PC-9 (cell line): ENCODE results near the gene UBA5. TPM values are rescaled to one million over a fixed set of nuclear protein-coding genes. Genes with fewer than 3 reads are reported as not detected.

Experiments used
- BruUV-seq: library from RNA; stranded (reverse); fragments of 400-500 nt; replicated peaks from 2 replicates; lab custom pipeline; 2021; lab: Mats Ljungman, UMichigan
- CTCF ChIA-PET: fragments of 300-600 bp; sonication (Branson Sonifier 250); formaldehyde crosslinking; loops from one replicate; lab custom pipeline; 2022; ENCODE audit warnings: antibody characterized with exemption; lab: Charles Lee
- POLR2A ChIA-PET: fragments of 300-600 bp; sonication (Branson Sonifier 250); formaldehyde crosslinking; loops from one replicate; lab custom pipeline; 2022; ENCODE audit warnings: antibody characterized with exemption; ENCODE audit not compliant: unreplicated experiment; lab: Charles Lee
- DNase-seq, 2 experiments: peaks; one replicate each; pipeline versions ENCODE4 v3.0.0 to v3.0.0-alpha.2; 2015 to 2022; ENCODE audit warnings: mixed read lengths in 1 of 2
- H2AFZ ChIP-seq: fragments of 200-600 bp; sonication (generic); 2 replicates; pipeline ENCODE4 v1.8.1; 2017; ENCODE audit warnings: antibody characterized with exemption
- H3F3A ChIP-seq: fragments of 200-600 bp; sonication (generic); 2 replicates; pipeline ENCODE4 v1.8.1; 2017; ENCODE audit warnings: antibody characterized with exemption, mild to moderate bottlenecking, low read depth; ENCODE audit not compliant: insufficient read depth
- H3K27ac ChIP-seq: fragments of 200-600 bp; sonication (generic); 2 replicates; pipeline ENCODE4 v1.6.1; 2016; ENCODE audit warnings: mixed run types
- H3K27me3 ChIP-seq: fragments of 200-600 bp; sonication (generic); 2 replicates; pipeline ENCODE4 v1.6.1; 2016; ENCODE audit warnings: low read depth, mixed run types; ENCODE audit not compliant: insufficient read depth
- H3K36me3 ChIP-seq: fragments of 200-600 bp; sonication (generic); 2 replicates; pipeline ENCODE4 v1.6.1; 2016; ENCODE audit warnings: low read depth, mixed run types
- H3K4me1 ChIP-seq: fragments of 200-600 bp; sonication (generic); replicated peaks from 2 replicates; pipeline ENCODE4 v1.6.1; 2016; ENCODE audit warnings: mixed run types; ENCODE audit not compliant: insufficient read depth
- H3K4me2 ChIP-seq: fragments of 200-600 bp; sonication (generic); 2 replicates; pipeline ENCODE4 v1.6.1; 2017; ENCODE audit warnings: mixed run types
- H3K4me3 ChIP-seq: fragments of 200-600 bp; sonication (generic); 2 replicates; pipeline ENCODE4 v1.6.1; 2016; ENCODE audit warnings: mixed run types
- H3K79me2 ChIP-seq: fragments of 200-600 bp; sonication (generic); 2 replicates; pipeline ENCODE4 v1.6.1; 2017; ENCODE audit warnings: low read depth, mixed run types
- H3K9me2 ChIP-seq: fragments of 200-600 bp; sonication (generic); 2 replicates; pipeline ENCODE4 v1.8.1; 2017; ENCODE audit warnings: mild to moderate bottlenecking; ENCODE audit not compliant: insufficient read depth
- H3K9me3 ChIP-seq: fragments of 200-600 bp; sonication (generic); 2 replicates; pipeline ENCODE4 v1.8.1; 2016; ENCODE audit warnings: low read depth; ENCODE audit not compliant: insufficient read depth
- H4K20me1 ChIP-seq: fragments of 200-600 bp; sonication (generic); 2 replicates; pipeline ENCODE4 v1.8.1; 2017; ENCODE audit not compliant: insufficient read depth
- CTCF ChIP-seq: fragments of 200-600 bp; sonication (generic); conservative IDR thresholded peaks from 2 replicates; pipeline ENCODE4 v1.6.1; 2017; ENCODE audit warnings: mixed run types, antibody characterized with exemption, mild to moderate bottlenecking, moderate library complexity
- EZH2 ChIP-seq: fragments of 200-600 bp; sonication (generic); IDR thresholded peaks from 2 replicates; pipeline ENCODE4 v1.8.0; 2017; ENCODE audit warnings: antibody characterized with exemption, low read depth
- intact Hi-C: fragments of 100-400 bp; cut with micrococcal nuclease; formaldehyde crosslinking; loops from one replicate; pipeline ENCODE4 v1.10.0; 2022; ENCODE audit not compliant: unreplicated experiment
- total RNA-seq: library from RNA; stranded (reverse); gene quantifications from 2 replicates; pipeline ENCODE4 v1.2.3, GENCODE V29; 2021

UBA5 gene
- total RNA-seq, 1 experiment from 2014 or later: 41.6 TPM

- H3K9me3 ChIP-seq: no peaks in the 10 kb centered on the region
- no peaks in the 10 kb centered on the region for H3K79me2 ChIP-seq
- 0 out of 2 replicates have a peak, but pooled peaks cover 4% of the 10 kb centered on the region for H4K20me1 ChIP-seq
- CTCF ChIA-PET: no interaction called here
- H3K4me1 ChIP-seq: peaks cover 14% of the 10 kb centered on the region
- H3K27me3 ChIP-seq: no peaks in the 10 kb centered on the region
- BruUV-seq: no TSS peak
- no peak overlapping the region for H2AFZ ChIP-seq
- intact Hi-C loops: no loop called here
- TF ChIP-seq EZH2 (no peak), CTCF (no peak)
- no peak for DNase-seq
- H3K4me3 ChIP-seq: no peak overlapping the region
- no peak overlapping the region for H3K27ac ChIP-seq
- H3K4me2 ChIP-seq: no peak overlapping the region
- peaks cover 25% of the 10 kb centered on the region; the same call in 1 of the 2 replicates for H3K36me3 ChIP-seq
- no peaks in the 10 kb centered on the region; the same call in 1 of the 2 replicates for H3K9me2 ChIP-seq
- H3F3A ChIP-seq: peaks cover 4% of the 10 kb centered on the region; the same call in 1 of the 2 replicates
- POLR2A ChIA-PET: no interaction called here
Observed at GRCh38 chr3:132669256-132669777, 9.2 kb downstream of the UBA5 start.

GRCh38 chr3:132675408-132675807, 15.3 kb downstream of the UBA5 start:
- DNase-seq: no peak
- TF ChIP-seq CTCF: no peak
- no peak for TF ChIP-seq EZH2
- Histone ChIP-seq H4K20me1 (no peaks in the 10 kb centered on the region), H3K27me3 (no peaks in the 10 kb centered on the region), H2AFZ (no peak overlapping the region), H3K4me3 (no peak overlapping the region), H3F3A (no peaks in the 10 kb centered on the region), H3K4me2 (no peak overlapping the region), H3K79me2 (no peaks in the 10 kb centered on the region), H3K36me3 (peaks cover 28% of the 10 kb centered on the region; the same call in 1 of the 2 replicates), H3K9me2 (no peaks in the 10 kb centered on the region; the same call in 1 of the 2 replicates), H3K4me1 (peaks cover 8% of the 10 kb centered on the region), H3K27ac (no peak overlapping the region), H3K9me3 (no peaks in the 10 kb centered on the region)
- intact Hi-C loops: loop anchor here (1.0 kb wide), 1 partner anchor 49 kb away; no protein-coding TSS in a partner anchor
- ChIA-PET CTCF (no interaction called here), POLR2A (no interaction called here)
- no TSS peak for BruUV-seq

- Histone ChIP-seq H3K9me3 (no peaks in the 10 kb centered on the region), H3K4me1 (no peaks in the 10 kb centered on the region), H3K27ac (no peak overlapping the region), H3K4me3 (no peak overlapping the region), H3K4me2 (no peak overlapping the region), H3K79me2 (no peaks in the 10 kb centered on the region), H3K27me3 (no peaks in the 10 kb centered on the region), H2AFZ (no peak overlapping the region), H3F3A (0 out of 2 replicates have a peak, but pooled peaks cover 4% of the 10 kb centered on the region), H4K20me1 (no peaks in the 10 kb centered on the region), H3K36me3 (peaks cover 20% of the 10 kb centered on the region; the same call in 1 of the 2 replicates), H3K9me2 (no peaks in the 10 kb centered on the region)
- BruUV-seq: no TSS peak
- no peak for TF ChIP-seq EZH2
- no peak for TF ChIP-seq CTCF
- CTCF ChIA-PET: interaction anchor here (0.6 kb wide), 1 partner anchor 333 kb away, joined by 8 read pairs; no protein-coding TSS in a partner anchor
- no peak for DNase-seq
- intact Hi-C loops: no loop called here
- POLR2A ChIA-PET: no interaction called here
Observed at GRCh38 chr3:132679911-132680310, 19.8 kb downstream of the UBA5 start.
